ENCODE data around the gene STK32B. TPM values are rescaled to one million over a fixed set of nuclear protein-coding genes. Genes with fewer than 3 reads are reported as not detected.
"Not testable (repeated sequence)": the region's sequence is repeated elsewhere in the genome, so short reads cannot be mapped to it uniquely, and the experiment has no call there.

The STK32B gene
- 13.2 and 16.8 TPM in 2 replicates for total RNA-seq (2014; rRNA removed; shearing (Covaris generic))

DNA sequence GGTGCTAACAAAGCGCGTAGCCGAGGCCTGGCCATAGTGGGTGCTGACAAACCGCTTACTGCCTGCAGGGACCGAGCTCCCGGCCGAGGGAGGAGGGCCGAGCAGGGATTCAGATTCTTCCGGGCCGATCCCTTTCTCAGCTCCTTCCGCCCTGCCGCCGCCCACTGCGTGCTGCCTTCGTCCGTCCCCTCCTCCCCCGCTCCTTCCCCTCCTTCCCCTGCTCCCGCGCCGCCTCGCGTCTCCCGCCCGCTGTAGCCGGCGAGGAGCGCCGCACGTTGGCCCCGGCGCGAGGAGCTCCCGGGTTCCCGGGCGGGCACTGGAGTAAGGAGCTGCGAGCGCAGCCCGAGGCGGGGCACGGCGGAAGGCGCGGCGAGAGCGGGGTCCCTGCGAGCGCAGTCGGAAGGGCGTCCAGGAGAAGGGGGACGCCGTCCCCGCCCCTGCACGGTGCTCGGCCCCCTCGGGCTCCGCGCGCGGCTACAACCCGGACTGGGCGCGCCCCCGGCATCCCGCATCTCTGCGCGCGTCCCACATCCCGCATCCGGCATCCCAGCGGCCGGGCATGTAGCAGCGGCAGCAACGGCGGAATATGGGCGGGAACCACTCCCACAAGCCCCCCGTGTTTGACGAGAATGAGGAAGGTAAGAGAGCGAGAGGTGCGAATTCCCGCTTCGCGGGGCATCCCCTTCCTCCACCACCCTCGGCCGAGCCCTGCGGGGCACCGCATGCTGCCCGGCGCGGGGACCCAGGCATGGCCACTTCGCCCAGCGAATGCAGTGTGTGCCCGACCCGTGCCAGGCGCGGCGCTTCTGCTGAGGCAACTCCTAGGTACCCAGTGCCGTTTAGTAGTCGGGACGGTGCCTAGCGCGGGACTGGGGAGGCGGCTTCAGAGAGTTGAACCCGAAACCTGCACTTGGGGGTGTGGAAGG is at the start of gene STK32B:
STK32B (plus strand) TSS at position 203 of the 926 bp plus-strand sequence.
- DNase-seq (ENCODE audit: low spot score) = peak; percentile 85

DNA sequence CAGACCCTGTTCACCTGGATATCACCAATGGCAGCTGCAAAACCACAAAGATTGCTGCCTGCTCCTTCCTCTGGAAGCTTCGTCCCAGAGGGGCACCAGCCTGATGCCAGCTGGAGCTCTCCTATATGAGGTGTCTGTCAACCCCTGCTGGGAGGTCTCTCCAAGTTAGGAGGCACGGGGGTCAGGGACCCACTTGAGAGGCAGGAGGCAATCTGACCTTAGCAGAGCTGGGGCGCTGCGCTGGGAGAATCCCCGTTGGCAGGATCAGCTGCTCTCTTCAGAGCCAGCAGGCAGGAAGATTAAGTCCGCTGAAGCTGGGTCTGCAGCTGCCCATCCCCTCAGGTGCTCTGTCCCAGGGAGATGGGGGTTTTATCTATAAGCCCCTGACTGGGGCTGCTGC is 49.6 kb upstream of the STK32B start:
- not testable (repeated sequence) for DNase-seq (ENCODE audit: low spot score)

DNA sequence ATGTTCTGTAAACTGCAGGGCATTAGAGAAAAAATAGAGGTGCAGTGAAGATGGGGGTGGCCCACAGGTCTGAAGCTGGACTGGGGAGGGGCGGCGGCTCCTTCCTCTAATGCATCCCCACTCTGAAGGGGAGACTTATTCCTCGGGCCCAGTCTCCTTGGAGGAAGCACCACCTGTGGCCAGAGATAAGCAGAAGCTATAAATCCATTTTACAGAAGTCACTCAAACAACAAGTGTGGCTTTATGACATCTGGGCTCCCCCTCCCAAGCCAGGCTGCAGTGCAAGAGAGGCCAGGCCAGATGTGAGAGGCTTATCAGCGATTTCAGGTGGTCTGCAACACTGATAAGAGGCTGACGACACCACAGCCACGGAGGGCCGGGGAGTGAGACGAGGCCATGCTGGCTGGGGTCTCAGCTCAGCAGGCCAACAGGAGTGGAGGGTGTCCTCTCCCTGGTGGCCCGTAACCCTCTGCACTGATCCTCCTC is 47.9 kb upstream of the STK32B start:
- no peak for DNase-seq (ENCODE audit: low spot score)

DNA sequence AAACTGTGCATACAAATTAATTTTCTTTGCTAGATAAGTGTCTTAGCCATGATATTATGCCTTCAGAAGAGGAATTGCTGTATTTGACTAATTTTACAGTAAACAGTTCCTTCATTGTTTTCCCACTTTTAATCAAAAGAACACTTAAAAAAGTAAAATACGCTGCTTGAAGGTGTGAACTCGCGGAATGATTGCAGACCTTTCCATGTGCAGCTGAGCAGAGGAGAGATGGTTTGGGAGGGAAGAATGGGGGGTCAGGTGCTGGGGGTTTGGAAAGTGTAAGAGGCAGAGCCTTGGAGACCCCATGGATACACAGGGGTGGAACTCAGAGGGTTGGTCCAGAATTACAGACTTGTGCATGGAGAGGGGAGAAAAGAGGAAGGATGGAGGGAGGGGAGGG is 47.4 kb upstream of the STK32B start:
- DNase-seq (ENCODE audit: low spot score) = no peak

DNA sequence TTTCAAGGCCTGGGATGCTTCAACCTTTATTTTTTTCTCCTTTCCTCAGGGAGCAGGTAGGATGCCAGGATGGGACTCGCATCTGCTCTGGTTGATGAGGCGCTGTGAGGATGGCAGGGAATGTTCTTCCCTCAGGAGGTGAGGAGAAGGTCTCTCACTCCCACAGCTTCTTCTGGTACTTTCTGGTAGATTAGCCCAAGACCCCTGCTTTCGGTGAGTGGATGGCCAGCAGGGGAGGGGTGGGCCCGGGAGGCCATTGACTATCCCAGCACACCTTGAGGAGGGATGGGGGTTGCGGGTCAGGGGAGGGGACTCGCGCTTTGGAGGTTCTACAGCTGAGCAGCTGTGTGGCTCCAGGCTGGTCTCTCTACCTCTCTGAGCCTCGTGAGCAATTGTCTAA is 46.8 kb upstream of the STK32B start:
- no peak for DNase-seq (ENCODE audit: low spot score)

DNA sequence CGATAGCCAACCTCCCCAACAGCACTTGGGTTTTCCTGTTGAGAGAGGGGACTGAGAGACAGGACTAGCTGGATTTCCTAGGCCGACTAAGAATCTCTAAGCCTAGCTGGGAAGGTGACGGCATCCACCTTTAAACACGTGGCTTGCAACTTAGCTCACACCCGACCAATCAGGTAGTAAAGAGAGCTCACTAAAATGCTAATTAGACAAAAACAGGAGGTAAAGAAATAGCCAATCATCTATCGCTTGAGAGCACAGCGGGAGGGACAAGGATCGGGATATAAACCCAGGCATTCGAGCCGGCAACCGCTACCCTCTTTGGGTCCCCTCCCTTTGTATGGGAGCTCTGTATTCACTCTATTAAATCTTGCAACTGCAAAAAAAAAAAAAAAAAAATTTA is 44.3 kb upstream of the STK32B start:
- DNase-seq (ENCODE audit: low spot score) = not testable (repeated sequence)

DNA sequence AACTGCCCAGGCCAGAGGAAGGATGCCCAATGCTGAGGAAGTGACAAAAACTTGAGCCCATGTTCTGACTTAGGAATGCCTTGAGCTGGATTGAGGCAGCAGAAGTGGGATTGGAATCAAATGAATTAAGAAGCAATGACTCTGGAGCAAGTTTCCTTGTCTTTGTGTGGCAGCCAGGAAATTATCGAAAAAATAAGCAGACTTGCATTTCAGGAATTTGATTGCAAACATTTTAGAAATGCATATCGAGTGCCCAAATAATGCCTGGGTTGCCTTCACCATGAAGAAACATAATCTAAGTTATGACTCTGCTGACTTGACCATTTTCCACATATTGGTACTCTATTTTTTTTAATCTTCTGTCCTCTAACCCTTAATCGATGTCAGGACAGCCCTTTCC is 41.5 kb upstream of the STK32B start:
- no peak for DNase-seq (ENCODE audit: low spot score)

DNA sequence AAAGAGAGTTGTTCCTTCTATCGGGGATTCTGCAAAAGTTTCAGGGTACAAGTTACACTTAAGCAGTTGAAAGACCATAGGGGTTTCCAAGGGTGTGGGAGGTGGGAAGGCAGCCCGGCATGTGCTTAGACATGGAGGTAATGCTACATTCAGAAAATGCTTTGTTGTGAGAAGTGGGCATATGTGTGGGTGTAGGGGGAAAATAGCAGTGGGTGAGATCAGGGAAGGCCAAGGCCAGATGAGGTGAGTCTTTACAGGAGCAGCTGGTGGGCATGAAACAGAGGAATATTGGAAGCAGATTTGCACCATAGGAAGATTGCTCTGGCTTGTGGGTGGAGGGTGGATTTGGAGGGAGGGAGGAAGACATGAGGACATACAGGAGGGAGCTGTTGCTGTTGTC is 40.3 kb upstream of the STK32B start:
- DNase-seq (ENCODE audit: low spot score) = no peak

DNA sequence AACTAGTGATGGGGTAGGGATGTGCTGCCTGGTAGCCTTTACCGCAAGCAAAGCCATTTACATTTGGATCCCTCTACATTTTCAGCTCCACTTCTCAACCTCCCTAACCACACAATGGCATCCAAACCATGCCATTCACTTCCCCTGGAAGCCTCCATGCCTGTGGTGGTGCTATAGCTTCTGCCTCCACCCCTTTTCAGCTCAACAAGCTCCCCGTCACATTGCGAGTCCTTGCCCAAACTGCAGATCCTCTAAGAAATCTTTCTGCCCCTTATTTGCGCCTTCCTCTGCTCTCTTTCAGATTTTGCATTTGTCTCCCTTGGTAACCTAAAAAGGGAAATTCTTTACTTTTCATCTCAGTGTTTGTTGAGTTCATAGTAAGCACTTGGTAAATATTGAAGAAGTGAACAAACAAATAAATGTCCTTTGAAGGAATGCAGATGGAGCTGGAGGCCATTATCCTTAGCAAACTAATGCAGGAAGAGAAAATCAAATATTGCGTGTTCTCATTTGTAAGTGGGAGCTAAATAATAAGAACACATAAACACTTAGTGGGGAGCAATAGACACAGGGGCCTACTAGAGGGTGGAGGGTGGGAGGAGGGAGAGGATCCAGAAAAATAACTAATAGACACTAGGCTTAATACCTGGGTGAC is 38.9 kb upstream of the STK32B start:
- DNase-seq (ENCODE audit: low spot score) = no peak

DNA sequence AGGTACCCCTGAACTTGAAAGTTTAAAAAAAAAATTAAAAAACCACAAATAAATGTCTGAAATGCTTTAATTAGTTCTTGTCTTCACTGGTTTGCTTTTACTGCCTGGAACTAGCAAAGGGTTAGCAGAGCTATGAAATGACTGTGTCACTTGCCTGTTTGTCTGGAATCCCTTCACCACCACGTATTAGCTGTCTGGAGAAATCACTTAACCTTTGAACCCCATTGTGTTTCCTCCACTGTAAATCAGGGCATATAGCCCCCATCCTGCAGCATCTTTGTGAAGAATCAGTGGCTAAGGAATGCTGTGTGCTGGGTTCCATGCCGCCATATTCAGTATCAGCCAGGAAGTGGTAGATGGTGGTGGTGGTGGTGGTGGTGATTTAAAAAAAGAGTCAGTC is 38.3 kb upstream of the STK32B start:
- no peak for DNase-seq (ENCODE audit: low spot score)

DNA sequence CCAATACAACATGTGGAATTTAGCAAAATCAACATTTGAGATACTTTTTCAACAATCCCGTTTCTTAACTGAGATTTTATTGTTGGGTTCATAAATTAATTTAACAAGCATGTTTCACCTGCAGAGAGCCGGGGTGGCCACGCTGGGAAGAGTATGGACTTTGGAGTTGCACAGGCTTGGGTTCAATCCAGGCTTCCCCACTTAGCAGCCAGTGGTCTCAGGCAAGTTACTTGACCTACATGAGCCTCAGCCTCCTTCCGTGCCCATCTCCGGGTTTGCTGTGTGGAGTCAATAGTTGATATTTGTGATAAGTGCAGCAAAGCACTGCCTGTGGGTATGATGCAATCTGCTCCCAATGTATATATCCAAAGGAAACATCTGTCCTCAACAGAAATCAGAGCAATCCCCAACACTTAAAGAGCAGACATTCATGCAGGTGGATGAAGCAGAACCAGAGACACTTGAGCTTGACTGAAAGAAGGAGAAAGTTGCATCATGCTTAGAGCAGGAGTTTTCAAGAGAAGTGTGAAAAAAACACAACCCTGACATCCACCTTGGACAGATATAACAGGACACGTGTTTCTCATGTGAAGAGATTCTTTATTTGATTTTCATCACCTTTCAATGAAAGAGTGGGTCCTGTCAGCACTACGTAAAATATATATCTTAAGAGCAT is 37.1 kb upstream of the STK32B start:
- DNase-seq (ENCODE audit: low spot score) = no peak

DNA sequence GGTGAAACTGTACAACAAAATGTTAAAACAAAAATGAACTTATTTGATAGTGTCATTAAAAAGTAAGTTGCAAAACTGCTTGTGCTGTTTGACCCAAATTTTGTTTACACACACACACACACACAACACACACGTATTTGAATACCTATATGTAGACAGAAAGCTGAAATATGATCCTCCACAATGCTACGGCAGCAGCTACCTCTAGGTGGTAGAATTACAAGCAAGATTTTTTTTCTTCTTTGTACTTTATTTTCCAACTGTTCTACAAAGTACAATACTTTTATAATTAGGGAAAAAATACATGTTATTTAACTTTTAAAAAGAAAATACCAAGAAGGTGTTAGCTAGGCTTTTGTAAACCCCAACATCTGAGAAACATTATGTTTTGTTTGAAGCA is 33.2 kb upstream of the STK32B start:
- peak; percentile 45 for DNase-seq (ENCODE audit: low spot score)

DNA sequence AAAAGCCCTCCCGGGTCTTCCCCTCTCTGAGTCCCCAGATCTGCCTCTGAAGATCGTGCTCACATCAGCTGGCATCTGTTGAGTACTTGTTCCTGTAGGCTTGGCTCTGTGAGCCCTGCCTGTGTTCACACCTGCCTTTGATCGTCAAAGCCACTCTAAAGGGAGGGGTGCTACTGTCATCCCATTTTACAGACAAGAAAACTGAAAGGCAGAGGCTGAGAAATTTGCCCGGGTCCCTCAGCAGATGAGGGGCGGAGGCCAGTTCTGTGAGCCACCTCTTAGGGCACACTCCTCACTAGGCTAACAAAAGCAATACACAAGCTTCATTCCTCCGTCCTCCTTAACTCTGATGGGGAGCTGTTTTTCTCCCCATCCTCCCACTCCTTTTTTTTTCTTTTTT is 32.7 kb upstream of the STK32B start:
- no peak for DNase-seq (ENCODE audit: low spot score)

DNA sequence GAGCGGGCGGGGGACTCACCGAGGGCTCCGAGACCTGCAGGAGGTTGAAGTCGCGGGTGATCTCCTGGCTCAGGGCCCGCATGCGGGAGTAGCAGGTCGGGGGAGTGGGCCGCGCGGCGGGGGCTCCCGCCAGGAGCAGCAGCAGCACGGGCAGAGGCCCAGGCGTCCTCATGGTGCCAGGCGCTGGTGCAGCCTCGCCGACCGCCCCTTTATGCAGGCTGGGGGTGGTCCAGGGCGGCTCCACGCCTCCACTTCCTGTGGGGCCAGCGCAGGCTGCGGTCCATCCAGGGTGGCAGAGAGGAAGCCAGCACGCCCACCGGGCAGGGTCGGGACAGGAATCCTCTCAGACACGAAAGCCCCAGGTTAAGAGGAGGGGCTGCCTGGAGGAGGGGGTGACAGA is 32.0 kb upstream of the STK32B start, which contains the start of gene CYTL1:
CYTL1 (minus strand) TSS at position 185 of the 400 bp plus-strand sequence; CDS start at position 172, 13 bp downstream.
- DNase-seq (ENCODE audit: low spot score) = no peak

DNA sequence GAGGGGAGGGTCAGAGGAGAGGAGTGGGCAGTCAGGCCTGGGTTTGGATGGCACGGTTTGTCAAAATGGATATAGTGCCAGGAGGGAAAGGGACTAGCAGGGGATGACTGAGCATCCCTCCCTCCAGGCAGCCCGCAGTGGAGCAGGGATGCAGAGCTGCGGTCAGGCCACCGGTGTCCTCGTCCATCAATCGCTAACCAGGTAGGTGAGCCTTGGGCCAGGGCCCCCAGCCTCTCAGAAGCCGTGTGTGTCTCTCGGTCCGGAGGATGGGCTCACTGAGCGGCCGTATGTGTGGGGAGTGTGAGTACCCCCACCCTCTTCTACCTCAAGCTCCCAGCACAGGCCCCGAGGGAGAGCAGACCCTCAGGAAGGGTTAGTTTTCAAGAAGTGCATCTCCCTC is 31.5 kb upstream of the STK32B start:
- no peak for DNase-seq (ENCODE audit: low spot score)

DNA sequence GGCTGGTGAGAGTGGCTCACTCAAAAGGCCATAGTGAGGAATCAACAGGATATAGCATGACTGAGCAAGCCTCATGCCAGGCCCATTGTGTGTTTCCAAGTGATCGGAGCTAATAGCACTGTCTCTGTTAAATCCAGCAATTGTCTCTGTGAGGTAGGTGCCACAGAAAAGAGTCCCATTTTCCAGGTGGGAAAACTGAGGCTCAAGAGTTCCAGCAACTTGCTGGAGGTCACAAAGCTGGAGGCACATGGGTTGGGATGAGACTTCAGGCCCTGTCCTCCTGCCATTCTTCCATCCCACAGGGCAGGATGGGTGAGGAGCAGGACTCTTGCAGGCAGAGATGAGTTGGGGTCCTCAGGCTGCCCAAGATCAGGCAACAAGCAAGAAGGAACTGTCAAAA is 30.9 kb upstream of the STK32B start:
- no peak for DNase-seq (ENCODE audit: low spot score)

DNA sequence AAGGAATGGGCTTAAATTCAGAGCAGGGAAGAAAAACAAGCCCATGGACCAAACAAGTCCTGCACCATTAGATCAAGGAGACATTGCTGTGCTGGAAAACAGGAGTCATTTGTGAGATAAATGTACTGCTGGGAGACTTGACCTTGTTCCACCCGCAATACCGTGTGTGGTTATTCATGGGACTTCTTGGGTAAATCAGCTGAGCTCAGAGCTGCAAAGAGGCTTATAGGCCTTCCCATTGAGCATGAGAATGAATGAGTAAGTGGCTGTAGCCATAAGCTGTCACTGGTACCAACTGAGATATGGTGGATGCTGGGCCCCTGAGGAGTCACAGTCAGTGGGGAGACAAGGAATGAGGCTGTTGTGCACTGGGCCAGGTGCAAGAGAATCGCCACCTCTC is 29.7 kb upstream of the STK32B start:
- no peak for DNase-seq (ENCODE audit: low spot score)

DNA sequence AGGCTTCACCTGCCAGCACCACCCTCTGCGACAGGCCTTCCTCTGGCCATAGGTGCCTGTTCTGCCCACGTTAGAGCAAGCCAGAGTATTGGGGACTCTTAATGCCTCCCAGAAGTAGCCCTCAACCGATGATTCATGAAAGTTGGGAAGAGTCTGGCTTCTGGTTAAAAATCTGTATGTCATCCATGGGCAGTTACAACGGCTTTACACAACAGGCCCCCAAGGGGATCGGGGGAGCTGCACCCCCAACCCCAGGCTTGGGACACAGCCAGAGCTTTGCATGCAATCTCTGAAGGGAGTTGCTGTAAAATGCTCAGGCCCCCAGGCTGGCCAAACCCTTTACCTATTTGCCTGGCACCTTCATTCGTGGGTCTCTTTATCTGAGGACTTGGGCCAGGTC is 26.6 kb upstream of the STK32B start:
- DNase-seq (ENCODE audit: low spot score) = no peak

DNA sequence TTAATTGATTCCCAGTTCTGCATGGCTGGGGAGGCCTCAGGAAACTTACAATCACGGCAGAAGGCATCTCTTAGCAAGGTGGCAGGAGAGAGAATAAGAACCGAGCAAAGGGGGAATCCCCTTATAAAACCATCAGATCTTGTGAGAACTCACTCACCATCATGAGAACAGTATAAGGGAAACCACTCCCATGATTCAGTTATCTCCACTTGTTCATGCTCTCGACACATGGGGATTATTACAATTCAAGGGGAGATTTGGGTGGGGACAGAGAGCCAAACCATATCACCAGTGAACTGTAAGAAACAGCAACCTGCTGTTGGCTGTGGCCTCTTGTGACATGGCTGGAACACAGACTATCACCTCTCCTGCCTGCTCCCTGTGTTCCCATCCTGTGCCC is 24.9 kb upstream of the STK32B start:
- DNase-seq (ENCODE audit: low spot score) = no peak

DNA sequence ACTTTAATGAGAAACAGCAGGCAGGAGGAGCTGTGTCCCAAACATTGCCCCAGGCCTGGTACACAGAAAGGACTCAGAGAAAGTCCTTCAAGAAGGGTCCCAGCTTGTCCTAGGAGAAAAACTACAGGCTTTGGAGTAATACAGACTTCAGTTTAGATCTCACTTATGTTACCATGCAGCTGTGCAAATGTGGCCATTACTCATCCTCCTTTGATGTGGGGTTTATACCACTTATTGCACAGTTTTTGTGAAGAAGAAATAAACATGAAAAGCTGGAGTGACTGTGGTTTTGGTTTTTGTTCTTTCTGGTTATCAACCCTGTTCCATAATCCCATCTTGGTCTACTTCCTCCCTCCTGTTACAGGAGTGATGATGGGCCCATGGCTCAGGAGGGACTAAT is 23.9 kb upstream of the STK32B start:
- DNase-seq (ENCODE audit: low spot score) = peak; percentile 56

DNA sequence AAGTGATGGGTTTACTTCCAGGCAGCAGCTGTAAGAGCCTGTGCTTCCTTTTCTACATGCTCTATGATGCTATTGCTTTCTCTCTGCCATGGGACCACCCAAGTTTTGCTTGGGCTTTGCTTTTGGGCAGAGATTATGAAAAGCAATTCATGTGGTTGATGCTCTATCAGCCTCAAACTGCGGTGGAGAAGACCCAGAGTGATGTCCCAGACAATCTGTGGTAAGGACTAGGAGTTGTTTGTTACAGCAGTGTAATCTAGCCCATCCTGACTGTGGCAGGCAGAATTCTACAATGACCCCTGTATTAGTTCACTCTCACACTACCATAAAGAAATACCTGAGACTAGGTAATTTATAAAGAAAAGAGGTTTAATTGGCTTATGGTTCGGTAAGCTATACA is 22.8 kb upstream of the STK32B start:
- DNase-seq (ENCODE audit: low spot score) = no peak

DNA sequence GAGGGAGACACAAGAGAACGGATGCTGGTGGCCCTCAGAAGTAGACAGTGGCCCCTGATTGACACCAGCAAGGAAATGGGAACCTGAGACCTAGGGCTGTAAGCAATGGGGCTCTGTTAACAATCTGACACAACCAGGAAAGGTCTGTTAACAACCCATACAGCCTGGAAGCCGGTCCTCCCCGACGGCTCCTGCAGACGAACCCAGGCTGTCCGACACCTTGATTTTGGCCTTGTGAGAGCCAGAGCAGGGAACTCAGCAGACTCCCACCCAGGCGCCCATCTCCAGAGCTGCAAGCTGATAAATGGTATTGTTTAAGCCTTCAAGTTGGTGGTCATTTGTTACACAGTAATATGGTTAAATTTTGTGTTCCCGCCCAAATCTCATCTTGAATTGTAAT is 21.8 kb upstream of the STK32B start:
- no peak for DNase-seq (ENCODE audit: low spot score)

Data from H4 (cell line).